HFFc6 (cell line): Measurements from ENCODE around the gene PRKG1. TPM values are rescaled to one million over a fixed set of nuclear protein-coding genes. Genes with fewer than 3 reads are reported as not detected.
"Not testable (repeated sequence)": the region's sequence is repeated elsewhere in the genome, so short reads cannot be mapped to it uniquely, and the experiment has no call there.

Experiments used
- DNase-seq: peaks from one replicate; pipeline ENCODE4 v3.0.0-alpha.2; 2018
- H3K27ac Mint-ChIP-seq: 2 replicates; pipeline ENCODE4 v1.8.0; 2020; ENCODE audit warnings: mild to moderate bottlenecking, mixed read lengths
- H3K27me3 Mint-ChIP-seq: 2 replicates; pipeline ENCODE4 v1.8.0; 2021; ENCODE audit warnings: mild to moderate bottlenecking, moderate library complexity, mixed read lengths; ENCODE audit not compliant: insufficient read depth
- H3K36me3 Mint-ChIP-seq: 2 replicates; pipeline ENCODE4 v1.8.0; 2021; ENCODE audit warnings: low read depth, mixed read lengths
- H3K4me1 Mint-ChIP-seq: 2 replicates; pipeline ENCODE4 v1.8.0; 2020; ENCODE audit warnings: low read depth, mixed read lengths
- H3K4me3 Mint-ChIP-seq: 2 replicates; pipeline ENCODE4 v1.8.0; 2020; ENCODE audit warnings: mild to moderate bottlenecking, moderate library complexity, mixed read lengths
- H3K9me3 Mint-ChIP-seq: 2 replicates; pipeline ENCODE4 v1.8.0; 2020; ENCODE audit warnings: mild to moderate bottlenecking, mixed read lengths
- CTCF ChIP-seq: fragments of 200-600 bp; sonication (generic); IDR thresholded peaks from 2 replicates; pipeline ENCODE4 v1.5.0; 2021; ENCODE audit warnings: antibody characterized with exemption, mild to moderate bottlenecking
- total RNA-seq, 6 experiments: library from RNA; stranded (reverse); fragmentation: NEBNext Ultra II Directional; extraction: Animal tissue kit (Norgen Biotek cat#: 25700); gene quantifications; 2 replicates in 1 of 6; 3 replicates in 5 of 6; pipeline ENCODE4 v1.2.3, GENCODE V29; 2021

The PRKG1 gene
- total RNA-seq, 6 experiments from 2014 or later = 9.3 to 10.1 (median 9.8) TPM

GRCh38 chr10:52221923-52222322 lies 1147.6 kb downstream of the PRKG1 start:
- DNase-seq = no peak
- Mint-ChIP-seq H3K27me3 (peaks cover 2% of the 10 kb centered on the region), H3K36me3 (no peaks in the 10 kb centered on the region), H3K9me3 (no peaks in the 10 kb centered on the region), H3K4me3 (no peak overlapping the region), H3K4me1 (peaks cover 14% of the 10 kb centered on the region), H3K27ac (no peak overlapping the region)
- no peak for TF ChIP-seq CTCF

DNA sequence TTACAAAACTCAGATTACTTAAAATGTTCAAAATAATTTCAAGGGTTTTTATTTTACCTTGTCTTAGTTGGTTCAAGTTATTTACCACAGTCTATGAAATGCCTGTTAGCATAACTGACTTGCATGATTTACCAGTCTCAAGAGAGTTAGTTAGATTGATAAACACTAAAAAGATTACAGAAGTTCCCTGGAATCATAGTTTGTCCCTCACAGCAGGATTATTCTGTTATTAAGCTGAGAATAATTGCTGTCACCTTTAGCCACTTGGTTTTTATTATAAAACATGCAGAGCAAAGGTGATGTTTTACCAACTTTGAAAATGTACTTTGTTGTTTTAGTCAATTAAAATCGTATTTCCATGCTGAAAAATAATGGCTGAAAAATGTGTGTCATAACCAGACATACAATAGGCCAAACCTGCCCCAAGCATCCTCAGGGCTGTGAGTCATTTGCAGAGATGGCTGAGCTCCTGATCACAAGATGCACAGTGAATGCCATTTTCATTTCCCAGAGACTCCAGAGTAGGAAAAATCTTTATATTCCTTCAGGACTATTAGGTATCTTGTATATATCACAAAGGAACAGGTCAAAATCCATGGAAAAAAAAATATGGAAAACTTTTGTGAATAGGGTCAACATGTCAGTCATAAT lies 1152.0 kb downstream of the PRKG1 start:
- Mint-ChIP-seq H3K36me3 (no peaks in the 10 kb centered on the region), H3K27me3 (peaks cover 2% of the 10 kb centered on the region), H3K9me3 (no peaks in the 10 kb centered on the region), H3K27ac (no peak overlapping the region), H3K4me3 (no peak overlapping the region), H3K4me1 (peaks cover 17% of the 10 kb centered on the region)
- TF ChIP-seq CTCF = no peak
- peak; percentile 55 for DNase-seq

- DNase-seq = no peak
- TF ChIP-seq CTCF = no peak
- Mint-ChIP-seq H3K36me3 (no peaks in the 10 kb centered on the region), H3K27ac (no peak overlapping the region), H3K27me3 (no peaks in the 10 kb centered on the region; the same call in 1 of the 2 replicates), H3K4me3 (no peak overlapping the region), H3K9me3 (no peaks in the 10 kb centered on the region), H3K4me1 (peaks cover 27% of the 10 kb centered on the region)
Measured at GRCh38 chr10:52228556-52228955, 1154.3 kb downstream of the PRKG1 start.

DNA sequence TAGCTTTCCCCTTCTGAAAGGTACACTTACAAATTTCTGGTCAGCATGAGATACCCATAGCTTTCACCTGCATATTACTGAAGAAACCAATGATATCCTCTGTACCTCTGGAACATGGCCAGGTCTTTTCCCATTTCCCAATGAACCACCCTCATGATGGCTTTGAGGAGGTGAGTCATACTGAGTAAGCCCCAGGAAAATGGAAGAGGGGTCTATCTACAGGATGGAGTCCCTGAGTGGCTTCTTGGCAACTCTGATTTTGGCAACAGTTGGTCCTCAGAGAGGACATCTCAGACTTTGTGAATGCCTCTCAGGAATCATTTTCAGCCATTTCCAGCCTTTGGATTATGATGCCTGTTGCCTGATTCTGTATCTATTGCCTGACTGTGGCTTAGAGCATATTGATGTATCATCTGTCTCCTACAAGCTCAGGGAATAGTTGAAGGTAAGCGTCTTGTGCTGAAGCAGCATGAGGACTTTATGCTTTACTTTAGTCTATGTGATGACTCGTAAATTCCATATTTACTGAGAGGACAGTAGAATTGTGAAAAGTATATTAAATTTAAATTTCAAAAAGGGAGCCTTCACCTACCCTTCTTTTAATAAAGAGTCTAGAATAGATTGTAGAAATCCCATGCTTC lies 1155.1 kb downstream of the PRKG1 start:
- Mint-ChIP-seq H3K9me3 (no peaks in the 10 kb centered on the region), H3K4me3 (no peak overlapping the region), H3K27ac (no peak overlapping the region), H3K4me1 (peaks cover 27% of the 10 kb centered on the region), H3K27me3 (no peaks in the 10 kb centered on the region), H3K36me3 (no peaks in the 10 kb centered on the region)
- DNase-seq = no peak
- no peak for TF ChIP-seq CTCF

- Mint-ChIP-seq H3K27ac (no peak overlapping the region), H3K4me1 (peaks cover 17% of the 10 kb centered on the region), H3K4me3 (peak overlapping the region; percentile 63), H3K27me3 (no peaks in the 10 kb centered on the region), H3K9me3 (no peaks in the 10 kb centered on the region), H3K36me3 (no peaks in the 10 kb centered on the region)
- no peak for TF ChIP-seq CTCF
- no peak for DNase-seq
Measured at GRCh38 chr10:52232561-52233350, 1158.5 kb downstream of the PRKG1 start.

DNA sequence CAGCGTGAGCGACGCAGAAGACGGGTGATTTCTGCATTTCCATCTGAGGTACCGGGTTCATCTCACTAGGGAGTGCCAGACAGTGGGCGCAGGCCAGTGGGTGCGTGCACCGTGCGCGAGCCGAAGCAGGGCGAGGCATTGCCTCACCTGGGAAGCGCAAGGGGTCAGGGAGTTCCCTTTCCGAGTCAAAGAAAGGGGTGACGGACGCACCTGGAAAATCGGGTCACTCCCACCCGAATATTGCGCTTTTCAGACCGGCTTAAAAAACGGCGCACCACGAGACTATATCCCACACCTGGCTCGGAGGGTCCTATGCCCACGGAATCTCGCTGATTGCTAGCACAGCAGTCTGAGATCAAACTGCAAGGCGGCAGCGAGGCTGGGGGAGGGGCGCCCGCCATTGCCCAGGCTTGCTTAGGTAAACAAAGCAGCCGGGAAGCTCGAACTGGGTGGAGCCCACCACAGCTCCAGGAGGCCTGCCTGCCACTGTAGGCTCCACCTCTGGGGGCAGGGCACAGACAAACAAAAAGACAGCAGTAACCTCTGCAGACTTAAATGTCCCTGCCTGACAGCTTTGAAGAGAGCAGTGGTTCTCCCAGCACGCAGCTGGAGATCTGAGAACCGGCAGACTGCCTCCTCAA lies 1159.2 kb downstream of the PRKG1 start:
- H3K36me3 Mint-ChIP-seq, H3K27me3 Mint-ChIP-seq, H3K9me3 Mint-ChIP-seq, DNase-seq, H3K27ac Mint-ChIP-seq: not testable (repeated sequence)
- Mint-ChIP-seq H3K4me1 (peaks cover 17% of the 10 kb centered on the region), H3K4me3 (peak overlapping the region; percentile 63)
